CD14-positive monocyte (primary cell): Measurements from ENCODE around the gene MALRD1. TPM values are rescaled to one million over a fixed set of nuclear protein-coding genes. Genes with fewer than 3 reads are reported as not detected.

Experiments
- DNase-seq, 3 donors: peaks; one replicate each; pipeline ENCODE4 v3.0.0-alpha.2; 2011 to 2022
- H2AFZ ChIP-seq: 2 replicates; pipeline ENCODE4 v1.6.0; 2012; ENCODE audit warnings: mild to moderate bottlenecking, low read depth, low read length, inconsistent platforms; ENCODE audit not compliant: insufficient read depth, poor library complexity, severe bottlenecking
- H3K27ac ChIP-seq, 2 donors: 1 replicate in 1 of 2; 2 replicates in 1 of 2; pipeline ENCODE4 v1.5.1; 2012 to 2013; ENCODE audit warnings: low read length in 2 of 2, control low read depth in 1 of 2, inconsistent platforms in 1 of 2, low read depth in 1 of 2, mild to moderate bottlenecking in 1 of 2
- H3K27me3 ChIP-seq, 2 donors: one replicate each; pipeline versions ENCODE4 v1.6.0 to v1.6.1; 2011 to 2013; ENCODE audit warnings: low read length in 2 of 2; ENCODE audit not compliant: control insufficient read depth in 2 of 2, insufficient read depth in 2 of 2
- H3K36me3 ChIP-seq, 2 donors: replicated peaks in 1 of 2; 1 replicate in 1 of 2; 2 replicates in 1 of 2; pipeline versions ENCODE4 v1.5.1 to v1.6.1; 2012 to 2013; ENCODE audit warnings: low read length in 2 of 2, control low read depth in 1 of 2, inconsistent platforms in 1 of 2, mild to moderate bottlenecking in 1 of 2; ENCODE audit not compliant: insufficient read depth in 2 of 2, control insufficient read depth in 1 of 2
- H3K4me1 ChIP-seq, 2 donors: 1 replicate in 1 of 2; 2 replicates in 1 of 2; pipeline versions ENCODE4 v1.5.1 to v1.6.1; 2012 to 2013; ENCODE audit warnings: low read length in 2 of 2, control low read depth in 1 of 2, inconsistent platforms in 1 of 2, mild to moderate bottlenecking in 1 of 2, moderate library complexity in 1 of 2; ENCODE audit not compliant: insufficient read depth in 2 of 2, control insufficient read depth in 1 of 2
- H3K4me2 ChIP-seq: replicated peaks from 2 replicates; pipeline ENCODE3; 2012; ENCODE audit warnings: low read length, moderate library complexity, mild to moderate bottlenecking; ENCODE audit not compliant: poor library complexity, severe bottlenecking; ENCODE audit errors: extremely low read depth
- H3K4me3 ChIP-seq, 3 experiments: fragments of 200-600 bp in 1 of 3; sonication (generic) in 1 of 3; replicated peaks in 1 of 3; 1 replicate in 2 of 3; 2 replicates in 1 of 3; pipeline ENCODE4 v1.5.1; 2011 to 2013; ENCODE audit warnings: low read length in 3 of 3, mild to moderate bottlenecking in 3 of 3, control low read depth in 2 of 3, low read depth in 2 of 3, inconsistent platforms in 1 of 3, moderate library complexity in 1 of 3
- H3K79me2 ChIP-seq: 2 replicates; pipeline ENCODE4 v1.6.0; 2012; ENCODE audit warnings: mild to moderate bottlenecking, control low read depth, inconsistent platforms, low read length, moderate library complexity; ENCODE audit not compliant: insufficient read depth
- H3K9ac ChIP-seq: 2 replicates; pipeline ENCODE4 v1.6.0; 2017; ENCODE audit warnings: low read length, mild to moderate bottlenecking; ENCODE audit not compliant: insufficient read depth, poor library complexity, severe bottlenecking
- H3K9me3 ChIP-seq, 2 donors: replicated peaks in 1 of 2; 1 replicate in 1 of 2; 2 replicates in 1 of 2; pipeline versions ENCODE4 v1.5.1 to v1.6.1; 2012 to 2013; ENCODE audit warnings: low read length in 2 of 2, control low read depth in 1 of 2; ENCODE audit not compliant: control insufficient read depth in 1 of 2, insufficient read depth in 1 of 2
- H4K20me1 ChIP-seq: 2 replicates; pipeline ENCODE4 v1.6.0; 2012; ENCODE audit warnings: mild to moderate bottlenecking, low read length, control low read depth, moderate library complexity; ENCODE audit not compliant: insufficient read depth
- H3K27ac Mint-ChIP-seq, 7 donors: one replicate each; pipeline ENCODE4 v1.8.0; 2020; ENCODE audit warnings: mild to moderate bottlenecking in 7 of 7, mixed read lengths in 7 of 7, moderate library complexity in 6 of 7, inconsistent platforms in 2 of 7
- H3K27me3 Mint-ChIP-seq, 3 donors: one replicate each; pipeline ENCODE4 v1.8.0; 2021 to 2022; ENCODE audit warnings: low read depth in 3 of 3, mild to moderate bottlenecking in 3 of 3, mixed read lengths in 3 of 3, moderate library complexity in 3 of 3, inconsistent platforms in 1 of 3
- H3K36me3 Mint-ChIP-seq, 2 donors: one replicate each; pipeline ENCODE4 v1.8.0; 2020; ENCODE audit warnings: mixed read lengths in 2 of 2, inconsistent platforms in 1 of 2, mild to moderate bottlenecking in 1 of 2
- H3K4me1 Mint-ChIP-seq: one replicate; pipeline ENCODE4 v1.8.0; 2020; ENCODE audit warnings: mild to moderate bottlenecking, mixed read lengths
- H3K4me3 Mint-ChIP-seq, 2 donors: one replicate each; pipeline ENCODE4 v1.8.0; 2020; ENCODE audit warnings: mild to moderate bottlenecking in 2 of 2, mixed read lengths in 2 of 2, moderate library complexity in 1 of 2
- H3K9me3 Mint-ChIP-seq, 7 donors: one replicate each; pipeline ENCODE4 v1.8.0; 2020 to 2022; ENCODE audit warnings: mixed read lengths in 7 of 7, mild to moderate bottlenecking in 6 of 7, moderate library complexity in 6 of 7, inconsistent platforms in 2 of 7
- CTCF ChIP-seq: fragments of 200-600 bp; IDR thresholded peaks from one replicate; pipeline ENCODE4 v1.8.0; 2022; ENCODE audit warnings: antibody characterized with exemption, mild to moderate bottlenecking
- WGBS: methylation state at CpG from one replicate; pipeline ENCODE4 v1.1.5; 2013; ENCODE audit warnings: missing lambda C conversion rate; ENCODE audit not compliant: insufficient coverage; 5-methylcytosine and 5-hydroxymethylcytosine counted together
- intact Hi-C, 2 donors: fragments of 100-400 bp; cut with micrococcal nuclease; formaldehyde crosslinking; loops; one replicate each; pipeline versions ENCODE4 v1.15.0 to v1.15.1; 2023
- polyA plus RNA-seq, 3 donors: library from polyadenylated mRNA; depleted of rRNA in 1 of 3; unstranded in 2 of 3; stranded (reverse) in 1 of 3; fragments of 300-500 nt in 2 of 3; fragments of >200 nt in 1 of 3; fragmentation: Illumina TruSeq in 2 of 3; gene quantifications; 1 replicate in 2 of 3; 2 replicates in 1 of 3; pipeline ENCODE4 v1.2.3, GENCODE V29; 2012 to 2021

MALRD1 gene
- polyA plus RNA-seq, 3 donors: not detected

GRCh38 chr10:19169041-19169440 is 120.4 kb downstream of the MALRD1 start:
- Mint-ChIP-seq H3K36me3 (no peaks in the 10 kb centered on the region), H3K4me1 (no peaks in the 10 kb centered on the region), H3K4me3 (no peak overlapping the region), H3K9me3 (peaks cover 0 to 3% (median 2%) of the 10 kb centered on the region in 7 donors), H3K27ac (no peak overlapping the region), H3K27me3 (peaks cover 0 to 1% (median 0%) of the 10 kb centered on the region in 3 donors)
- no peak overlapping the region for H3K9ac ChIP-seq
- no peak overlapping the region for H3K4me2 ChIP-seq
- H3K4me1 ChIP-seq: no peaks in the 10 kb centered on the region
- H3K27ac ChIP-seq: no peak overlapping the region
- H4K20me1 ChIP-seq: no peaks in the 10 kb centered on the region
- no peak for DNase-seq
- intact Hi-C loops: no loop called here
- H3K27me3 ChIP-seq: no peaks in the 10 kb centered on the region
- no CpG with 5 or more reads among the region's 2 CpGs for WGBS
- TF ChIP-seq CTCF: no peak
- no peak overlapping the region for H2AFZ ChIP-seq
- no peaks in the 10 kb centered on the region for H3K36me3 ChIP-seq
- no peaks in the 10 kb centered on the region for H3K79me2 ChIP-seq
- H3K9me3 ChIP-seq: no peaks in the 10 kb centered on the region
- no peak overlapping the region for H3K4me3 ChIP-seq

- no CpG with 5 or more reads among the region's 2 CpGs for WGBS
- intact Hi-C loops: no loop called here
- Histone ChIP-seq H3K27me3 (no peaks in the 10 kb centered on the region), H4K20me1 (no peaks in the 10 kb centered on the region), H2AFZ (no peak overlapping the region), H3K9ac (no peak overlapping the region), H3K4me2 (no peak overlapping the region), H3K27ac (no peak overlapping the region), H3K36me3 (no peaks in the 10 kb centered on the region), H3K79me2 (no peaks in the 10 kb centered on the region), H3K4me3 (no peak overlapping the region), H3K4me1 (no peaks in the 10 kb centered on the region), H3K9me3 (no peaks in the 10 kb centered on the region)
- DNase-seq: no peak
- Mint-ChIP-seq H3K27me3 (peaks cover 0 to 1% (median 0%) of the 10 kb centered on the region in 3 donors), H3K4me3 (no peak overlapping the region), H3K4me1 (no peaks in the 10 kb centered on the region), H3K36me3 (no peaks in the 10 kb centered on the region), H3K27ac (no peak overlapping the region), H3K9me3 (peaks cover 0 to 3% (median 2%) of the 10 kb centered on the region in 7 donors)
- no peak for TF ChIP-seq CTCF
Measured at GRCh38 chr10:19169684-19170083, 121.1 kb downstream of the MALRD1 start.
